IPS DF 6.9 (cell line): ENCODE data around the gene STIM1.

Experiments used
- DNase-seq: peaks from one replicate; pipeline ENCODE4 v3.0.0-alpha.2; 2013; ENCODE audit warnings: low read depth, low spot score
- H3K27ac ChIP-seq: one replicate; pipeline ENCODE4 v1.5.1; 2013; ENCODE audit warnings: low read length, control low read depth
- H3K27me3 ChIP-seq: 2 replicates; pipeline ENCODE4 v1.6.1; 2013; ENCODE audit warnings: mild to moderate bottlenecking, low read length; ENCODE audit not compliant: control insufficient read depth, insufficient read depth
- H3K36me3 ChIP-seq: 2 replicates; pipeline ENCODE4 v1.6.1; 2013; ENCODE audit warnings: low read length; ENCODE audit not compliant: control insufficient read depth, insufficient read depth
- H3K4me1 ChIP-seq: 2 replicates; pipeline ENCODE4 v1.6.1; 2013; ENCODE audit warnings: low read length; ENCODE audit not compliant: control insufficient read depth, insufficient read depth
- H3K4me3 ChIP-seq: 2 replicates; pipeline ENCODE4 v1.5.1; 2013; ENCODE audit warnings: mild to moderate bottlenecking, low read length
- H3K9me3 ChIP-seq: 2 replicates; pipeline ENCODE4 v1.6.1; 2013; ENCODE audit warnings: low read length, inconsistent platforms; ENCODE audit not compliant: control insufficient read depth, insufficient read depth
- WGBS: extraction: QIAGEN DNeasy Blood & Tissue Kit; methylation state at CpG from one replicate; pipeline ENCODE4 v1.1.7; 2013; ENCODE audit warnings: mixed read lengths, missing lambda C conversion rate; ENCODE audit not compliant: insufficient read length, insufficient coverage; 5-methylcytosine and 5-hydroxymethylcytosine counted together

The STIM1 gene

DNA sequence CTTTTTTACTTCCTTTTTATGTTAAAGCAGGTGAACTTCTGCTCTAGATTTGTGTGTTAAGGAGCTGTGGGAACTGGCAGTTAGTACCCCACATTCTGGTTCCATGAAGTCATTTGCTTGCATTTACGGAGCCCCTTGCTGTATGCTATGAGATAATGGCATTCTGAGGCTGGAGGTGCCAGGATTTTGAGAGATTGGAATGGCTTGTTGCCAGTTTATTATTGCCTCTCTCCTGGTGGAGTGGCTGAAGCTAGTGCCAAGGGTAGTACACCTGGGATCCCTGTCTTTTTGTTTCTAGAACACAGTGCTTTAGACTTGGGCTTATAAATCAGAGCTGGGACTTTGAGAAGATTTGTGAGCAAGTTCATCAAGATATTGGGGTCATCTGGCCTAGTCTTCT lies 73.8 kb downstream of the STIM1 start:
- Histone ChIP-seq H3K27me3 (no peaks in the 10 kb centered on the region), H3K4me3 (no peak overlapping the region), H3K27ac (no peak overlapping the region), H3K4me1 (no peaks in the 10 kb centered on the region), H3K9me3 (no peaks in the 10 kb centered on the region), H3K36me3 (no peaks in the 10 kb centered on the region)
- no CpG with 5 or more reads among the region's 1 CpG for WGBS
- DNase-seq: no peak

GRCh38 chr11:3929649-3930048 lies 74.2 kb downstream of the STIM1 start:
- H3K27ac ChIP-seq: no peak overlapping the region
- WGBS: no CpG with 5 or more reads among the region's 8 CpGs

GRCh38 chr11:3932698-3933097 lies 77.2 kb downstream of the STIM1 start:
- DNase-seq: no peak
- H3K4me1 ChIP-seq: no peaks in the 10 kb centered on the region
- WGBS: no CpG with 5 or more reads among the region's 2 CpGs
- H3K36me3 ChIP-seq: no peaks in the 10 kb centered on the region
- H3K27me3 ChIP-seq: no peaks in the 10 kb centered on the region
- H3K4me3 ChIP-seq: no peak overlapping the region
- no peaks in the 10 kb centered on the region for H3K9me3 ChIP-seq
- no peak overlapping the region for H3K27ac ChIP-seq

More at GRCh38 chr11:3929649-3930048, 74.2 kb downstream of the STIM1 start:
- Histone ChIP-seq H3K4me1 (no peaks in the 10 kb centered on the region), H3K4me3 (no peak overlapping the region), H3K27me3 (no peaks in the 10 kb centered on the region), H3K36me3 (no peaks in the 10 kb centered on the region), H3K9me3 (no peaks in the 10 kb centered on the region)
- no peak for DNase-seq

DNA sequence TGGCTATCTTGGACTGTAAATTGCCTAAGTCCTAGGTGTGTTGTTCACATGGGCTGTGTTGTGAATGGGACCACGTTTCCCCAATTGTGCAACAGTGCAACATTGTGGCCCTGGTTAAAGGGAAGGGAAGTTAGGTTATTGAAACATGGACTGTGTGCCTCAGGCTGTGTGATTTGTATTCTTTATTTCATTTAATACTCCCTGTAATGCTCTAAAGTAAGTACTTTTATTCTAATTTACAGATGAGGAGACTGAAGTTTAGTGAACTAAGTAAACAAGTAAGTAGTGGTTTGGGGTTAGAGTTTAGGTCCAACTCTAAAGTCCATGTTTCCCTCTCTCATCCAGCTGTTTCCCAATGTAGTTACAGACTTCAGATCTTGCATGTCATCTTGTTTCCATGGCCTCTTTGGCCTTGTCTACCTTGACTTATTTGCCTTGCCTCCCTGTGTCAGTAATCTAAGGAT lies 77.7 kb downstream of the STIM1 start:
- Histone ChIP-seq H3K27me3 (no peaks in the 10 kb centered on the region), H3K4me3 (no peak overlapping the region), H3K9me3 (no peaks in the 10 kb centered on the region), H3K36me3 (no peaks in the 10 kb centered on the region), H3K4me1 (no peaks in the 10 kb centered on the region), H3K27ac (no peak overlapping the region)
- no CpG with 5 or more reads among the region's 1 CpG for WGBS
- DNase-seq: no peak

DNA sequence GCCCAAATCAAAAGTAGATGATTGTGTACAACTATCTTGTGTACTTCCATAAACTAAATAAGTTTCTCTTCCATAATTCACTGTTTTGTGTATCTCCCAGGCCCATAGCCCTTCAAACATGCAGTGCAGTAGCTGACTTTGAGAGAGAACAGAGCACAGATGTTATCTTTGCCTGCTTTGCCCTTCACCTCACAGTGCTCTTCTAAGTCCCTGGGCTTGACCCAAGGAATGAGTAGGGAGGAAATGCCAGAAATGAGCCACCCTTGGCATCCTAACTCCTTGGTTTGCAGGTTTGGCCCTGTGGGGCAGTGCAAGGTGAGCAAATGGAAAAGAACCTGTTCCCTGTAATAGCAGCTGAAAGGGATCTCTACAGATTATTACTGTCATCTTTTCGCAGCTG lies 79.2 kb downstream of the STIM1 start:
- H3K27ac ChIP-seq: no peak overlapping the region
- H3K9me3 ChIP-seq: no peaks in the 10 kb centered on the region
- no peak overlapping the region for H3K4me3 ChIP-seq
- no peaks in the 10 kb centered on the region for H3K4me1 ChIP-seq
- WGBS: no CpG with 5 or more reads among the region's 1 CpG
- DNase-seq: no peak
- no peaks in the 10 kb centered on the region for H3K36me3 ChIP-seq
- no peaks in the 10 kb centered on the region for H3K27me3 ChIP-seq

DNA sequence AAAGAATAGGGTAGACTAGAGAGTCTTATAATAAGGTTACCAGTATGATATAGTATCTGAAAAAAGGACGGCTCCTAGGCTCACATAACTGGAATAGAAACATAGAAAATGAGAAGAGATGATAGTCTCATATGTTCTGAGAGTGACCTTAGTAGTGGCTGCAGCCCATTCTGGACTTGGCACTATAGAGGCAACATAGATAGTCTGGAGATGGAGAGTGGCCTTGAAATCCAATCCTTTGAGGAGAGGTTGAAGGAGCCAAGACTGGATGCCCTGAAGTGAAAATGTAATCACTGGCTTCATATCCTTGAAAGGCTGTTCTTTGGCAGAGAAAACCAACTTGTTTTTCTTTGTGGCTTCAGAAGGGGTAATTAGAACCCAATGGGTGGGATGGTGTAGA lies 81.1 kb downstream of the STIM1 start:
- no peaks in the 10 kb centered on the region for H3K4me1 ChIP-seq
- no CpG with 5 or more reads among the region's 1 CpG for WGBS
- no peak overlapping the region for H3K4me3 ChIP-seq
- H3K27me3 ChIP-seq: no peaks in the 10 kb centered on the region
- no peak for DNase-seq
- no peak overlapping the region for H3K27ac ChIP-seq
- no peaks in the 10 kb centered on the region for H3K36me3 ChIP-seq
- H3K9me3 ChIP-seq: no peaks in the 10 kb centered on the region

DNA sequence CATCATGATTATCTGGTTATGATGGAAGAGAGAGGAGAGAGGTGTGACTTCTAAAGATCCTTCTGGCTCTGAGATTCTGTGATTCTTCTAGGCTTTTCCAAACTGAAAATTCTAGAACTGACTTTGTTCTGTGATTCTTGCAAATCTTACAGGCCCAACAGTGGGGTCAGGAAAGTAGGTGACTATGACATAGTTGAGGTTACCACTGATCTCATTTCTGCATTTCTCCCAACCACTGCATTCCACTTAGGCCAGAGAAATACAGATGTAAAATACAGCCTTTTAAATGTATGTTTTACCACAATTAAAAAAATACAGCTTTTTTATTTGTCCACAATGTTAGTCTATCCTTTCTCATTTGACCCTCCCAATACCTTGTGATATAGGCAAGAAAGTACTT lies 83.7 kb downstream of the STIM1 start:
- Histone ChIP-seq H3K4me1 (no peaks in the 10 kb centered on the region), H3K27me3 (no peaks in the 10 kb centered on the region), H3K4me3 (no peak overlapping the region), H3K27ac (no peak overlapping the region), H3K36me3 (no peaks in the 10 kb centered on the region), H3K9me3 (no peaks in the 10 kb centered on the region)
- no peak for DNase-seq

GRCh38 chr11:3939651-3940190 lies 84.3 kb downstream of the STIM1 start:
- Histone ChIP-seq H3K27me3 (no peaks in the 10 kb centered on the region), H3K4me1 (no peaks in the 10 kb centered on the region), H3K9me3 (no peaks in the 10 kb centered on the region), H3K4me3 (no peak overlapping the region), H3K36me3 (no peaks in the 10 kb centered on the region), H3K27ac (no peak overlapping the region)
- WGBS: no CpG with 5 or more reads among the region's 2 CpGs
- no peak for DNase-seq

- no peak overlapping the region for H3K4me3 ChIP-seq
- WGBS: no CpG with 5 or more reads among the region's 3 CpGs
Measured at GRCh38 chr11:3942160-3942955, 86.9 kb downstream of the STIM1 start.

DNA sequence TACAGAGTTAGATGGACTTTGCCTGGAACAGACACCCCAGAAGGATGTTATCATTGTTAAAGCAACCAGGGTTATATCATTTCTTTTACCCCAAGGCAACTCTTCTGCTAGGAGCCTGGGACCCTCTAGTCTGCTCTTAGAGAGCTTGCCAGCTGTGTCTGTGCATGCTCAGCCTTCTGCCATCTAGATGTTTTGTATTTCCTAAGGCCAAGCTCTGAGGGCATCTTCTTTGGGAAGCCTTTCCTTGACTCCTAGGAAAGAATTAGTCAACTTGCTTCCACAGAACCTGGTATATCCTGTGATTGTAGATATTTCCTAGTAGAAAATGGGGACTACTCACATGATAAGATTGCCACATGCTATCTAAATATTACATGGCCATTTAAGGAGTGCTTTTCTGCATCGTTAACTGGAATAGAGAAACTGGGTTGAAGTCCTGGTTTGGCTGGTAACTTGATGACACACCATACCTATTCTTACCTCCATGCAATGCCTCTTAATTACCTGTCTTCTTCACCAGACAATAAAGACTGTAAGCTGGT lies 87.6 kb downstream of the STIM1 start:
- Histone ChIP-seq H3K27me3 (no peaks in the 10 kb centered on the region), H3K36me3 (no peaks in the 10 kb centered on the region), H3K4me1 (no peaks in the 10 kb centered on the region), H3K9me3 (no peaks in the 10 kb centered on the region), H3K4me3 (no peak overlapping the region), H3K27ac (no peak overlapping the region)
- no peak for DNase-seq
- WGBS: no CpG with 5 or more reads among the region's 1 CpG

More at GRCh38 chr11:3942160-3942955, 86.9 kb downstream of the STIM1 start:
- H3K27ac ChIP-seq: no peak overlapping the region
- no peak for DNase-seq
- H3K27me3 ChIP-seq: no peaks in the 10 kb centered on the region
- no peaks in the 10 kb centered on the region for H3K9me3 ChIP-seq
- H3K4me1 ChIP-seq: no peaks in the 10 kb centered on the region
- no peaks in the 10 kb centered on the region for H3K36me3 ChIP-seq
